Measurements from ENCODE around the gene ESPNL.

DNA sequence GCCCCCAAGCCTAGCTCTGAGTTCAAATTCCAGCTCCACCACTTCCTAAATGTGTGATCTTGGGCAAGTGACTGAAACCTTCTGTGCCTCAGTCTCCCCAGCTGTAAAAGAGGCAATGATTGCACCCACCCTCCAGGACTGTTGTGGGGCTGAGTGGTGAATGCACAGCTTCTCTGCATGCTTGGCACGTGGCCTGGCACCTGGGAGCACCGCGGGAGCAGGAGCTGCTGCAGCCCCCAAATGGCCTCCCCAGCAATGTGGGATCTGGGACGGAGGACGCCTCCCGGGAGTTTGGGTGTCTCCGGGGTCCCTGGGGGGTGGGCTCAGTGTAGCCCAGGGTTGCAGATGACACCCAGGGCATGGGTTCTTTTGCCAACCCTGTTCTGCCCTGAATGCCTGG is 39.9 kb downstream of the ESPNL start:
- TF ChIP-seq POLR2A (IDR thresholded peaks at IDR 0.05; ENCODE audit: low read length): no peak
- no peak for TF ChIP-seq GATA1 (IDR thresholded peaks at IDR 0.05; ENCODE audit: low read depth, low read length)
